HepG2 (cell line): ENCODE measurements around the gene TKFC. TPM values are rescaled to one million over a fixed set of nuclear protein-coding genes. Genes with fewer than 3 reads are reported as not detected.

Source experiments
- ATF7-NPFF ChIP-seq: sonication (generic); formaldehyde crosslinking; IDR thresholded peaks from 2 replicates; pipeline ENCODE4 v1.8.1; 2023; ENCODE audit warnings: mild to moderate bottlenecking, low read depth, missing genetic modification reagents, moderate library complexity
- FOSL2 ChIP-seq: sonication (generic); formaldehyde crosslinking; IDR thresholded peaks from 2 replicates; pipeline ENCODE4 v1.4.0; 2020; ENCODE audit warnings: missing genetic modification reagents
- FOXA1 ChIP-seq, 2 experiments: fragments of 450-650 bp in 1 of 2; sonication (generic) in 1 of 2; formaldehyde crosslinking in 1 of 2; IDR thresholded peaks; 2 replicates each; pipeline versions ENCODE4 v1.4.0 to v1.6.1; 2016 to 2020; ENCODE audit warnings: missing genetic modification reagents in 1 of 2
- GTF3A ChIP-seq: sonication (generic); formaldehyde crosslinking; conservative IDR thresholded peaks from 2 replicates; pipeline ENCODE4 v1.4.0; 2020; ENCODE audit warnings: mild to moderate bottlenecking, missing genetic modification reagents
- HDAC6 ChIP-seq: fragments of 200-600 bp; sonication (generic); IDR thresholded peaks from 2 replicates; pipeline ENCODE4 v1.7.0; 2017; ENCODE audit warnings: mild to moderate bottlenecking, antibody characterized with exemption, low read length, low read depth
- MEIS2 ChIP-seq: sonication (generic); formaldehyde crosslinking; IDR thresholded peaks from 2 replicates; pipeline ENCODE4 v1.9.0; 2021; ENCODE audit warnings: mild to moderate bottlenecking, missing genetic modification reagents
- MTA1 ChIP-seq: sonication (generic); formaldehyde crosslinking; IDR thresholded peaks from 2 replicates; pipeline ENCODE4 v1.4.0; 2020; ENCODE audit warnings: missing genetic modification reagents, mild to moderate bottlenecking, borderline replicate concordance
- NFKBIZ ChIP-seq: IDR thresholded peaks from 2 replicates; pipeline ENCODE4 v1.6.1; 2018; ENCODE audit warnings: missing genetic modification reagents, missing compliant biosample characterization
- RXRB ChIP-seq: IDR thresholded peaks from 2 replicates; pipeline ENCODE4 v1.6.1; 2016; ENCODE audit warnings: borderline replicate concordance, missing genetic modification reagents, missing compliant biosample characterization
- SMAD3 ChIP-seq: sonication (generic); formaldehyde crosslinking; IDR thresholded peaks from 2 replicates; pipeline ENCODE4 v1.4.0; 2020; ENCODE audit warnings: missing genetic modification reagents
- SOX5 ChIP-seq: IDR thresholded peaks from 2 replicates; pipeline ENCODE4 v1.6.1; 2016; ENCODE audit warnings: borderline replicate concordance
- SP4 ChIP-seq: sonication (generic); formaldehyde crosslinking; IDR thresholded peaks from 2 replicates; pipeline ENCODE4 v1.8.1; 2023; ENCODE audit warnings: mild to moderate bottlenecking, missing genetic modification reagents
- SP5 ChIP-seq: IDR thresholded peaks from 2 replicates; pipeline ENCODE4 v1.6.1; 2016; ENCODE audit warnings: low read depth, borderline replicate concordance
- TMF1 ChIP-seq: sonication (generic); formaldehyde crosslinking; IDR thresholded peaks from 2 replicates; pipeline ENCODE4 v1.8.1; 2022; ENCODE audit warnings: low read depth, missing genetic modification reagents
- ZBTB3 ChIP-seq: sonication (generic); formaldehyde crosslinking; IDR thresholded peaks from 2 replicates; pipeline ENCODE4 v1.4.0; 2020; ENCODE audit warnings: low read depth, mild to moderate bottlenecking, moderate library complexity, missing genetic modification reagents, borderline replicate concordance
- ZBTB8A ChIP-seq: sonication (generic); formaldehyde crosslinking; IDR thresholded peaks from 2 replicates; pipeline ENCODE4 v1.4.0; 2020; ENCODE audit warnings: mild to moderate bottlenecking, low read depth, missing genetic modification reagents, borderline replicate concordance
- ZKSCAN1 ChIP-seq: fragments of 150-350 bp; IDR thresholded peaks from 2 replicates; pipeline ENCODE4 v1.6.1; 2014; ENCODE audit warnings: low read length
- ZNF12 ChIP-seq: sonication (generic); formaldehyde crosslinking; IDR thresholded peaks from 2 replicates; pipeline ENCODE4 v1.5.0; 2020; ENCODE audit warnings: missing genetic modification reagents
- ZNF124 ChIP-seq: sonication (generic); formaldehyde crosslinking; IDR thresholded peaks from 2 replicates; pipeline ENCODE4 v1.4.0; 2020; ENCODE audit warnings: missing genetic modification reagents
- ZNF747 ChIP-seq: sonication (generic); formaldehyde crosslinking; IDR thresholded peaks from 2 replicates; pipeline ENCODE4 v1.8.1; 2023; ENCODE audit warnings: missing genetic modification reagents, mild to moderate bottlenecking, borderline replicate concordance
- ZNF782 ChIP-seq: sonication (generic); formaldehyde crosslinking; IDR thresholded peaks from 2 replicates; pipeline ENCODE4 v1.4.0; 2020; ENCODE audit warnings: missing genetic modification reagents, mild to moderate bottlenecking, borderline replicate concordance
- ZNF83 ChIP-seq: sonication (generic); formaldehyde crosslinking; IDR thresholded peaks from 2 replicates; pipeline ENCODE4 v1.4.0; 2020; ENCODE audit warnings: missing genetic modification reagents, mild to moderate bottlenecking, borderline replicate concordance
- ZSCAN22 ChIP-seq: sonication (generic); formaldehyde crosslinking; IDR thresholded peaks from 2 replicates; pipeline ENCODE4 v1.4.0; 2020; ENCODE audit warnings: mild to moderate bottlenecking, missing genetic modification reagents
- ZXDC ChIP-seq: sonication (generic); formaldehyde crosslinking; IDR thresholded peaks from 2 replicates; pipeline ENCODE4 v1.5.0; 2020; ENCODE audit warnings: mild to moderate bottlenecking, missing genetic modification reagents
- polyA plus RNA-seq, 8 experiments: library from polyadenylated mRNA; depleted of rRNA in 3 of 8; stranded (reverse) in 7 of 8; unstranded in 1 of 8; fragments of >200 nt; fragmentation: Illumina TruSeq in 4 of 8; extraction: Trizol in 4 of 8; gene quantifications; 2 replicates each; pipeline versions ENCODE4 v1.2.1 to v1.2.3, GENCODE V29; 2011 to 2016; ENCODE audit warnings: low read depth in 4 of 8, missing spikeins in 1 of 8, mixed read lengths in 1 of 8; ENCODE audit not compliant: insufficient read depth in 1 of 8
- total RNA-seq, 5 experiments: library from RNA; depleted of rRNA; stranded (reverse); fragments of >200 nt; fragmentation: Illumina TruSeq; extraction: Trizol; gene quantifications; 2 replicates each; pipeline ENCODE4 v1.2.3, GENCODE V29; 2016; ENCODE audit warnings: low read depth in 1 of 5
- TF ChIP-seq, protein P1 (sequence below): sonication (generic); formaldehyde crosslinking; IDR thresholded peaks from 2 replicates; pipeline ENCODE4 v1.4.0; 2020; ENCODE audit warnings: missing genetic modification reagents
- TF ChIP-seq, protein P2 (sequence below): sonication (generic); formaldehyde crosslinking; IDR thresholded peaks from 2 replicates; pipeline ENCODE4 v1.4.0; 2020; ENCODE audit warnings: missing genetic modification reagents, borderline replicate concordance
- TF ChIP-seq, protein P3 (sequence below): sonication (generic); formaldehyde crosslinking; IDR thresholded peaks from 2 replicates; pipeline ENCODE4 v1.5.0; 2020; ENCODE audit warnings: mild to moderate bottlenecking, low read depth, missing genetic modification reagents, borderline replicate concordance

The TKFC gene
- total and polyA plus RNA-seq, 2 of the 13 experiments (the other 11 are each of a cell fraction or from before 2014, with no cell fraction given), result 147 to 197 TPM

DNA sequence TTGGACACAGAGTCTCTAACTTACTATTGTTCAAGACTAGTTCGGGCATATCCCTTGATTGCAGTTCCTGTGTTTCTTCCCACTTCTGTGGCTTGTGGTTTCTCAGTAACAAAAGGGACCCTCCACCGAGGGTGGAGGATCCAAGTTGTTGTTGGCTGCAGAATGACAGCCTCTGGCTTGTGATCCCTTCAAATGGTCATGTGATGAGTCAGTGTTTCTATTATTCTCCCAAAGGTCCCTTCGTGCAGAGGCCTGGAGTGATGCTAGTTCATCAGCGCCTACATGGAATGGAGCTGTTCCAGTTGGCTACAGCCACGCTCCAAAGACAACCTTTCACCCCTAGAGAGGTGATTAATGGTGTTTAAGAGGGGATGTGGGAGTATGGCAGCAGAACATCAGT lies 35.3 kb upstream of the TKFC start (continued):
- no peak for TF ChIP-seq HDAC6
- TF ChIP-seq SMAD3 (CRISPR knock-in tag), result no peak
- TF ChIP-seq ZKSCAN1, result no peak
- no peak for TF ChIP-seq GTF3A (CRISPR knock-in tag)
- no peak for TF ChIP-seq ZSCAN22 (CRISPR knock-in tag)
- TF ChIP-seq ZNF12, result no peak
- TF ChIP-seq FOSL2, result peak; percentile 58
- TF ChIP-seq, protein P1, sequence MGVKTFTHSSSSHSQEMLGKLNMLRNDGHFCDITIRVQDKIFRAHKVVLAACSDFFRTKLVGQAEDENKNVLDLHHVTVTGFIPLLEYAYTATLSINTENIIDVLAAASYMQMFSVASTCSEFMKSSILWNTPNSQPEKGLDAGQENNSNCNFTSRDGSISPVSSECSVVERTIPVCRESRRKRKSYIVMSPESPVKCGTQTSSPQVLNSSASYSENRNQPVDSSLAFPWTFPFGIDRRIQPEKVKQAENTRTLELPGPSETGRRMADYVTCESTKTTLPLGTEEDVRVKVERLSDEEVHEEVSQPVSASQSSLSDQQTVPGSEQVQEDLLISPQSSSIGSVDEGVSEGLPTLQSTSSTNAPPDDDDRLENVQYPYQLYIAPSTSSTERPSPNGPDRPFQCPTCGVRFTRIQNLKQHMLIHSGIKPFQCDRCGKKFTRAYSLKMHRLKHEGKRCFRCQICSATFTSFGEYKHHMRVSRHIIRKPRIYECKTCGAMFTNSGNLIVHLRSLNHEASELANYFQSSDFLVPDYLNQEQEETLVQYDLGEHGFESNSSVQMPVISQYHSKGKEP (CRISPR knock-in tag), result no peak
- no peak for TF ChIP-seq MEIS2 (CRISPR knock-in tag)
- 0 out of 2 replicates have a peak, but pooled peaks have one; percentile 28 for TF ChIP-seq SOX5 (CRISPR knock-in tag)
- no peak for TF ChIP-seq ATF7-NPFF (CRISPR knock-in tag)
- no peak for TF ChIP-seq ZBTB3
- TF ChIP-seq MTA1, result no peak
- TF ChIP-seq ZNF124 (CRISPR knock-in tag), result peak; percentile 66; the same call in 1 of the 2 replicates
- TF ChIP-seq NFKBIZ (CRISPR knock-in tag), result 0 out of 2 replicates have a peak, but pooled peaks have one; percentile 20
- no peak for TF ChIP-seq ZXDC
- no peak for TF ChIP-seq RXRB (CRISPR knock-in tag)
- TF ChIP-seq ZBTB8A, result no peak
- no peak for TF ChIP-seq SP5 (CRISPR knock-in tag)
- no peak for TF ChIP-seq ZNF83 (CRISPR knock-in tag)
- TF ChIP-seq, protein P2, sequence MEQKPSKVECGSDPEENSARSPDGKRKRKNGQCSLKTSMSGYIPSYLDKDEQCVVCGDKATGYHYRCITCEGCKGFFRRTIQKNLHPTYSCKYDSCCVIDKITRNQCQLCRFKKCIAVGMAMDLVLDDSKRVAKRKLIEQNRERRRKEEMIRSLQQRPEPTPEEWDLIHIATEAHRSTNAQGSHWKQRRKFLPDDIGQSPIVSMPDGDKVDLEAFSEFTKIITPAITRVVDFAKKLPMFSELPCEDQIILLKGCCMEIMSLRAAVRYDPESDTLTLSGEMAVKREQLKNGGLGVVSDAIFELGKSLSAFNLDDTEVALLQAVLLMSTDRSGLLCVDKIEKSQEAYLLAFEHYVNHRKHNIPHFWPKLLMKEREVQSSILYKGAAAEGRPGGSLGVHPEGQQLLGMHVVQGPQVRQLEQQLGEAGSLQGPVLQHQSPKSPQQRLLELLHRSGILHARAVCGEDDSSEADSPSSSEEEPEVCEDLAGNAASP (CRISPR knock-in tag), result no peak
- no peak for TF ChIP-seq SP4
- no peak for TF ChIP-seq TMF1 (CRISPR knock-in tag)
- TF ChIP-seq ZNF747 (CRISPR knock-in tag), result no peak
- no peak for TF ChIP-seq FOXA1 (IDR thresholded peaks at IDR 0.05)
- no peak for TF ChIP-seq FOXA1 (CRISPR knock-in tag; IDR thresholded peaks at IDR 0.05)
- no peak for TF ChIP-seq ZNF782 (CRISPR knock-in tag)
- TF ChIP-seq, protein P3, sequence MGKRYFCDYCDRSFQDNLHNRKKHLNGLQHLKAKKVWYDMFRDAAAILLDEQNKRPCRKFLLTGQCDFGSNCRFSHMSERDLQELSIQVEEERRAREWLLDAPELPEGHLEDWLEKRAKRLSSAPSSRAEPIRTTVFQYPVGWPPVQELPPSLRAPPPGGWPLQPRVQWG (CRISPR knock-in tag), result no peak
